GM06990 (cell line): ENCODE results near the gene LRRC10B.

Experiments
- DNase-seq: peaks from one replicate; pipeline ENCODE4 v3.0.0-alpha.2; 2011; ENCODE audit not compliant: insufficient read length; ENCODE audit errors: extremely low read depth
- H3K27me3 ChIP-seq: replicated peaks from 2 replicates; pipeline ENCODE4 v1.6.0; 2011; ENCODE audit warnings: low read length; ENCODE audit not compliant: control insufficient read depth, insufficient read depth
- H3K36me3 ChIP-seq: 2 replicates; pipeline ENCODE4 v1.5.1; 2011; ENCODE audit warnings: low read length; ENCODE audit not compliant: control insufficient read depth, insufficient read depth
- H3K4me3 ChIP-seq: replicated peaks from 2 replicates; pipeline ENCODE4 v1.5.1; 2011; ENCODE audit warnings: low read depth, mild to moderate bottlenecking, control low read depth, low read length
- TF ChIP-seq, protein P1 (sequence below): IDR thresholded peaks from 2 replicates; pipeline ENCODE4 v1.5.1; 2011; ENCODE audit warnings: low read length, control low read depth, mild to moderate bottlenecking, inconsistent platforms; ENCODE audit not compliant: insufficient read depth, poor library complexity, severe bottlenecking

LRRC10B gene

DNA sequence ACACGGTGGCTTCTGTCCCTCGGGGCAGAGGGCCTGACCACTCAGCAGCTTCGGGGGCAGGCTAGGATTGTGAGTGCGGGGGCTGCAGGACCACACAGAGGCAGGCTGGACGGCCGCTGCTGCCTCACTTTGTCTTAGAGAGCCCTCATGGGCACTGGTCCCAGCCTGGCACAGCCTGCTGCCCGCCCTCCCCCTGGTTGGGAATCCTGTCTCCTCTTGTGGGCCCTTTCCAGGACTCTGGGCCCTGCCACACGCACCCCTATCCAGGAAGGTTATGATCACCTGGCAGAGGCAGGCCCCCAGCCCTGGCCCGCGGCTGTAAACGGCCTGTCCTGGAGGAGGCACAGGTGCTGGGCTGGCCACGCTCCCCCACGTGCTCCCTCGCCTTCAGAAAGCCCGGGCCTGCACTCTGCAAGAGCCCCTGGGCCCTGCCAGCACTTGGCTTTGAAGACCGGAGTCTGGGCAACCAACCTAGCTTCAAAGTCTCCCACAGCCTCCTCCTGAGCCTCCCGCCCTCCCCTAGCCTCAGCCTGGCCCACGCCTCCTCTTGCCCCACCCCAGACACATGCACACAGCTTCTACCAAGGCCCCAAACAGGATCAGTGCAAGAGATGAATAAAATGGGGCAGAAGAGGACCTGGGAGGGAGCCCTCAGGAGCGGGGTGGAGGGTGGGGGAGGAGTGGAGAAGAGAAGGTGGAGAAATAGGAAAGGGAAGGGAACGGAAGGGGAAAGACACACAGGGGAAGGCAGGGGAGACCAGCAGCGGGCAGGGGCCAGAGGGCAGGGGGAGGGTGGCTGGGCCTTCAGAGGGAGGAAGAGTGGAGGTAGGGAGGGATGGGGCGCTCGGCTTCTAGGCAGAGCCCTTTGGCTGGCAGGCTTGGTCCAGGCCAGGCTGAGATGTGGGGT, 41.4 kb downstream of the LRRC10B start:
- no peak for DNase-seq
- H3K27me3 ChIP-seq = peaks cover 2% of the 10 kb centered on the region
- H3K36me3 ChIP-seq = no peaks in the 10 kb centered on the region
- TF ChIP-seq, protein P1, sequence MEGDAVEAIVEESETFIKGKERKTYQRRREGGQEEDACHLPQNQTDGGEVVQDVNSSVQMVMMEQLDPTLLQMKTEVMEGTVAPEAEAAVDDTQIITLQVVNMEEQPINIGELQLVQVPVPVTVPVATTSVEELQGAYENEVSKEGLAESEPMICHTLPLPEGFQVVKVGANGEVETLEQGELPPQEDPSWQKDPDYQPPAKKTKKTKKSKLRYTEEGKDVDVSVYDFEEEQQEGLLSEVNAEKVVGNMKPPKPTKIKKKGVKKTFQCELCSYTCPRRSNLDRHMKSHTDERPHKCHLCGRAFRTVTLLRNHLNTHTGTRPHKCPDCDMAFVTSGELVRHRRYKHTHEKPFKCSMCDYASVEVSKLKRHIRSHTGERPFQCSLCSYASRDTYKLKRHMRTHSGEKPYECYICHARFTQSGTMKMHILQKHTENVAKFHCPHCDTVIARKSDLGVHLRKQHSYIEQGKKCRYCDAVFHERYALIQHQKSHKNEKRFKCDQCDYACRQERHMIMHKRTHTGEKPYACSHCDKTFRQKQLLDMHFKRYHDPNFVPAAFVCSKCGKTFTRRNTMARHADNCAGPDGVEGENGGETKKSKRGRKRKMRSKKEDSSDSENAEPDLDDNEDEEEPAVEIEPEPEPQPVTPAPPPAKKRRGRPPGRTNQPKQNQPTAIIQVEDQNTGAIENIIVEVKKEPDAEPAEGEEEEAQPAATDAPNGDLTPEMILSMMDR = no peak
- no peak overlapping the region for H3K4me3 ChIP-seq

DNA sequence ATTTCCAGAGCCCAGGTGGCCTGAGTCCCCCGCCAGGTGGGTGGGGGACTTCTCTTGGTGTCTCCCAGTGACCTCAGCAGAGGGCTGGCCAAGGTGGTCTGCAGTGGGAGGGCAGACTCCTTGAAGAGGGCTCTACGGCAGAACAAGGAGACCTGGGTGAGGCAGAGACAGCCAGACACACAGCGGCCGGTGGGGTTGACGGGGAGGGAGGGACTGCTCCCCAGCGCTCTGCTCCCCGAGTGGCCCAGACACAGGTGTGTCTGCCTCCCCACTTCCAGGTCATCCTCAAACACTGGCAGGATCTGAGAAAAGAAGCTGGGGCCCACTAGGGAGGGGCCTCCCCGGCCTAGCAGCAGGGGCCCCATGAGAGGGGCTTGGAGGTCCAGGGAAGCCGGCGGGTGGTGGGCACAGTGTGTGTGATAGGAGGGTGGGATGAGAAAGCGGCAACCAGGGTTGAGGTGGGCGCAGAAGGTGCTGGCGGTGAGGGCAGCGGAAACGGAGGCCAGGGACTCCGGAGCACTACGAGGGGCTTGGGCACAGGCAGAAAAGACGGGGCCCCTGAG, 42.2 kb downstream of the LRRC10B start:
- H3K36me3 ChIP-seq = no peaks in the 10 kb centered on the region
- no peak for DNase-seq
- TF ChIP-seq, protein P1 = no peak
- peaks cover 2% of the 10 kb centered on the region for H3K27me3 ChIP-seq
- no peak overlapping the region for H3K4me3 ChIP-seq

DNA sequence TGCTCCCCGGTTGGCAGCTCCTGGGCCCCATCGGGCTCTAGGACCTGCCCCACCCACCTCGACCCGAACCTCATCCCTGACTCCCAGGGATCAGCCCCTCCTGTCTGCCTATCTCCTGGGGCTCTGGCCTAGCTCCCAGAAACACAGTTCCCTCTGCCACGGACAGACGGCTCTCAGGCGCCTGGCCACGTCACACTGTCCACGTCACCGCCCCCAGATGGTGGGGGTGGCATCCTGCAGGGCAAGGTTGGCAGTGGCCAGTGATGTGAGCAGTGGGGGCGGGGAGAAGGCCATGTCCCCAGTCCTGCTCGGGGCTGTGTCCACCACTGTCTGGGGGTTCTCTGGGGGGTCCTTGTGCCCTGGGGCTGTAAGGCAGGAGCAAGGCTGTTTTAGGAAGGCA, 43.1 kb downstream of the LRRC10B start:
- no peak overlapping the region for H3K4me3 ChIP-seq
- H3K27me3 ChIP-seq = peaks cover 2% of the 10 kb centered on the region

DNA sequence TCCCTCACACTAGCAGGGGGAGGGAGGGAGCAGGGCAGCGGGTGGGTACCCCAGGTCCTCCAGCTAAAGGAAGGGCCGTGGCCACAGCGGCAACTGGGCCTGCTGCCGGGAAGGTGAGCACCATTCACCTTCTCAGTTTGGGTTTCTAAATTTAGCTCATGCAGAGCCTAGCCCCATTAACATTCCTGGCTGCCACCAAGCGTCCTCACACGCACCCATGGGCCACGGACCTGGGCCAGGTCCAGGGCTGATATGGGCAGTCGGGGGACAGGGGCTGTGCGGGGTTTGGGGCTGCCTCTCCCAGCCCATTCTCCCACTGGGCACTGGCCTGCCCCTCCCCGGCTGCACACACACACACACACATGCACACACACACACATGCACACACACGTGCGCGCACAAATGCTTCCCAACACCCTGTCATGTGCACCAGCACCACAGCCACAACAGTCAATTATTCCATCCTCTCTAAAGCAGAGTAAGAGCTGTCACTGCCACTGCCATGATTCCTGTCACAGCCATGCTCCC, 43.6 kb downstream of the LRRC10B start:
- peaks cover 2% of the 10 kb centered on the region for H3K27me3 ChIP-seq
- TF ChIP-seq, protein P1 = no peak
- no peak overlapping the region for H3K4me3 ChIP-seq
- H3K36me3 ChIP-seq = no peaks in the 10 kb centered on the region
- no peak for DNase-seq

More for the DNA sequence above, 43.1 kb downstream of the LRRC10B start:
- H3K36me3 ChIP-seq = no peaks in the 10 kb centered on the region
- TF ChIP-seq, protein P1 = no peak
- no peak for DNase-seq

DNA sequence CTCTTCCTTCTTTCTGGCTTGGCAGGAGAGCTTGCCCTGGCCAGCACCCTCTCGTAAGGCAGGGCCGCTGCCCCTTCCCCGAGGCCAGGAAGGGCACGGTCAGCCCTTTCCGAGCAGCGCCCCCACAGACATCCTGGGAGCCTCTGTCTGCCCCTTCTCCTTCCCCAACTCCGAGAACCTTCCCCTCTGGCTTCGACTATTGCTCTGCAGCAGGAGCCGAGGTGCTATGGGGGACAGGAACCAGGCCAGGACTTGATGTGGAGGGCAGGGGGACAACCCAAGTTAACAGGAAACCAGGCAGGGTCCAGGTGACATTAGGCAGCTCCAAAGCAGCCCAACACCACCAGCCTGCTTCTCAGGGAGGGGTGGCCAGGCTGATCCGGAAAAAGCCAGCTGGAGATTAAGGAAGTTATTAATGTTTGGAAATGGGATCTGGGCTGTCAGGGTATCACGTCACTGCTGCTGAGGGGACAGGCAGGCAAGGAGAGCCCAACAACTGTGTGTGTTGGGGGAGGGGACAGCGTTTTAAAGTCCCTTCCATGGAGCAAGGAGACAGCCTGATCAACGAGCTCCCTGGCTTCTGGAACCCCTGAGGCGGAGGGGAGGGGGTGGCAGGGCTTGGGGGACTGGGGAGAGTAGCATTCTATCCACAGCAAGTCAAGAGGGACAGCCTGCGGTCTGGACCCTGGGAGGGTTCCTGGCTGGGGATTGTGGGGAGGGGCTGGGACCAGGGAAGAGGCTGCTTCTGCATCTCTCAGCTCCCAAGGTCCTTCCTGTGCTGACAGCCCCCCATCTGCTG, 45.0 kb downstream of the LRRC10B start:
- peaks cover 2% of the 10 kb centered on the region for H3K27me3 ChIP-seq
- H3K4me3 ChIP-seq = no peak overlapping the region
- TF ChIP-seq, protein P1 = no peak
- DNase-seq = no peak
- H3K36me3 ChIP-seq = no peaks in the 10 kb centered on the region
